GM10266 (cell line): ENCODE results near the gene ERFL.

ENCODE experiments used
- DNase-seq: peaks from one replicate; pipeline ENCODE4 v3.0.0; 2012; ENCODE audit errors: extremely low spot score
- TF ChIP-seq, protein P1 (sequence below): IDR thresholded peaks from 2 replicates; pipeline ENCODE4 v1.5.1; 2012; ENCODE audit warnings: mild to moderate bottlenecking, low read depth; ENCODE audit not compliant: control insufficient read depth, insufficient read depth; ENCODE audit errors: missing control alignments

Gene ERFL

DNA sequence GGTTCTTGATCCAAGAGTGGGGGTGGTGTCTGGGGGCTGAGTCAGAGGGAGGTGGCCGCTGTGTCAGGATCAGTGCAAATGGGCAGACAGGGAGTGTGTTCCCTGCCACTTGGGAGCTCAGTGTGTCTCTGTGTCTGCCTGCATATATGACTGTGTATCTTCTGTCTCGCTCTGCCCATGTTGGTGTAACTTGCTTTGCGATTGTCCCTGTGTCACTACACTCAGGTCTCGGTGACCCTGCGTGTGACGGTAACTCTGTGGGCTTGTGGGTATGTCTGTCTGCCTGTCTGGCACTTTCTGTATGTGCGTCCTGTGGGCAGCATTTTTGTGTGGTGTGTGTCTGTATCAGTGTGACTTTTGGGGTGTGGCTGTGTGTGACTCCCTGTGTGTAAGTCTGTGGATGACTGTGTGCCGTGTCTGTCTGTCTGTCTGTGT is 8.2 kb upstream of the ERFL start:
- TF ChIP-seq, protein P1, sequence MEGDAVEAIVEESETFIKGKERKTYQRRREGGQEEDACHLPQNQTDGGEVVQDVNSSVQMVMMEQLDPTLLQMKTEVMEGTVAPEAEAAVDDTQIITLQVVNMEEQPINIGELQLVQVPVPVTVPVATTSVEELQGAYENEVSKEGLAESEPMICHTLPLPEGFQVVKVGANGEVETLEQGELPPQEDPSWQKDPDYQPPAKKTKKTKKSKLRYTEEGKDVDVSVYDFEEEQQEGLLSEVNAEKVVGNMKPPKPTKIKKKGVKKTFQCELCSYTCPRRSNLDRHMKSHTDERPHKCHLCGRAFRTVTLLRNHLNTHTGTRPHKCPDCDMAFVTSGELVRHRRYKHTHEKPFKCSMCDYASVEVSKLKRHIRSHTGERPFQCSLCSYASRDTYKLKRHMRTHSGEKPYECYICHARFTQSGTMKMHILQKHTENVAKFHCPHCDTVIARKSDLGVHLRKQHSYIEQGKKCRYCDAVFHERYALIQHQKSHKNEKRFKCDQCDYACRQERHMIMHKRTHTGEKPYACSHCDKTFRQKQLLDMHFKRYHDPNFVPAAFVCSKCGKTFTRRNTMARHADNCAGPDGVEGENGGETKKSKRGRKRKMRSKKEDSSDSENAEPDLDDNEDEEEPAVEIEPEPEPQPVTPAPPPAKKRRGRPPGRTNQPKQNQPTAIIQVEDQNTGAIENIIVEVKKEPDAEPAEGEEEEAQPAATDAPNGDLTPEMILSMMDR, result no peak
- DNase-seq, result no peak

DNA sequence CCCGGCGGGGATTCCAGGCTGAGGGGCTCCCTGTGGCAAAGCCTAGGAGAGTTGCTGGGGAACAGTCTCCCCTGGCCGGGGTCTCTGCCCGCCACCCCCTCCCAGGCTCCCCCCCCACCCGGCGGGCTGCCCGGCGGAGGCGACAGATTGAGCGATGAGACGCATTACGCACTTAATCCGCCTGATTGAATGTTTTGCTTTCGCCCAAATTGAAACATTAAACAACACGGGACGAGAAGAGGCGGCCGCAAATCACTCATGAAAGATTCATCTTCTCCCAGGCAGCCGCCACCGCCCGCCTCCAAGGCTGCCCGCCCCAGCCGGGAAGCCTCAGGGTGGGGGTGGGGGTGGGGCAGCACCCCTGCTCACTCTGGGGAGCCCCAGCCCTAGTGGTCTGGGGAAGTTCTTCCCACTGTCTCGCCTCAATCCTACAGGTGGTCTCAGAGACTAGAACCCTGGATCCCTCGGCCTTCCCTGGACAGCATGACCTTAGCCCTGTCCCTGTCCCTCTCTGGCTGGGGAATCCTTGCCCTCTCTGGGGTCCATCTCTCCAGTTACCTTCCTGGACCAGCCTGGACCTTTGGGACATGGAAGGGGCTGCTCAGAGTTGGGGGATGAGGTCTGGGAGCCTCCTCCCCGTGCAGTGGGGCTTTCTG is 7.6 kb upstream of the ERFL start:
- DNase-seq, result no peak
- TF ChIP-seq, protein P1, result no peak

DNA sequence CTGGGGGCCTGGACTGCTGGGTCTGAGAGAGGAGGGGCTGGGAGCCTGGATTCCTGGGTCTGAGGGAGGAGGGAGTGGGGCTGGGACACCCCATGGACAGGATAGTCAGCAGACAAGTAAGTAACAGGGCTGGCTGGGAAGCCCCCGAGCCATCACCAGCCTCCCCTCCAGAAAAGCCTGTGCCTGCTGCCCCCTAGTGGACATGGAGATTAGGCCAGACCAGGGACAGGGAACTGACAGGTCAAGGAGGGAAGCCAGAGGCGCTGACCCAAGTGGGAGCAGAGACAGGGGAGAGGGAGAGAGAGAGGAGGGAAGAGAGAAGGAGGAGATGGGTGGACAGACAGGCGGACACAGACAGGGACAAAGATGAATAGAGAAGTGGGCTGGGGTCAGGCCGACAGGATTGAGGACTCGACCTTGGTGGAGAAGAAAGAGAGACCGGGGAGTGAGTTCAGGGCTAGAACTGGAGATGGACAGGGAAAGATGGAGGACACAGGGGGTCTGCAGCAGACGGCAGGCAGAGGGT is 6.7 kb upstream of the ERFL start:
- DNase-seq, result peak; percentile 95
- TF ChIP-seq, protein P1, result peak; percentile 85

DNA sequence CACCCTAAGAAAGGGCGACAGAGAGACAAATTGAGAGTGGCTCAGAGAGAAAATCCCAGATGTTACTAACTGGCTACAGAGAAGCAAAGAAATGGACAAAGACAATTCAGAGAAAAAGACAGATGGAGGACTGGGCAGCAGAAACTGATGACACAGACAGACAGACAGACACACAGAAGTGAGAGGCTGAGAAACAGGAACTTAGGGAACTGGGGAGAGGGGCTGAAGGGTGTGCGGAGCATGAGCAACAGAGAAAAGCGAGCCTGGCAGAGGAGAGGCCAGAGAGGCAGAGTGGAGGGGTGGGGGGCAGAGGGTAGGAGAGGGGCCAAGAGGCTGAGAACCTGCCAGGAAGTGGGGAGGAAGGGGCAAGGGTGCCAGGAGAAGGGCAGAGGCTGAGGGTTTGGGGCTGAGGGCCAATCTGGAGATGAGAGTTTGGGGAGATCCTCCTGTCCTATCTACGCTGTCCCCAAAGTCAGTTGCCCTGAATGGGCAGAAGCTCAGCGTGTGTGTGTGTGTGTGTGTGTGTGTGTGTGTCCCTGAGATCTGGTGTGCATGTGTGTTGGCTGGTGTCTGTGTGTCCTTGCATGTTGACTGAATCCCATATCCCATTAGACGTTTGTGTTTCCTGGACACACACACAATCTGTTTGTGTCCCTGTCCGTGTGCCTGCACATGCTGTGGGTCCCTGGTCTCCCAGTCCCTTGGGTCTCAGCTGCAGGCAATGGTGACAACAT is 5.6 kb upstream of the ERFL start:
- no peak for DNase-seq

DNA sequence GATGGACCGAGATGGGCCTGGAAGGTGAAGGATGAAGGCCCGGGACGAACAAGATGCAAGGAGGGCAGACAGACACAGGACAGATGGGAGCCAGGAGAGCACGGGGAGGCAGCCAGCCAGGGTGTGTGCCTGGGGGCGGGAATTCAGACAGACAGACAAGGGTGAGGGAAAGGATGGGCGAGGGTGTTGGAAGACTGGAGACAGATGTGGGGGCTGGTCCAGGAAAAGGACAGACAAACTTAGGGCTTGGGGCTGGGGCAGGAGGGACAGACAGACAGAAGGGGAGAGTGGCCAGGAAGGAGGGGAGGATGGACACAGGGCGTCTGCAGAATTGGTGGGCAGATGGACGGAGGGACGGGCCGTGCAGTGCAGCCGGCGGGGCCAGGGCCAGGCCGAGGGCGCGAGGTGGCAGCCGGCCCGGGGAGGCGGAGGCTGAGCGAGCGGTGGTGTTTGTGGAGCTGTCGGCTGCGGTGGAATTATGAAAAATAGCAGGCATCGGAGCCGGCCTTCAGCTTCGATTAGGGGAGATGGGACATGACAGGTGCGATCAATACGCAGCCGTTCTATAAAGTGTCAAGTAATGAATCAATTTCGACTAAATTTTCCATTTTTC is 4.6 kb upstream of the ERFL start:
- TF ChIP-seq, protein P1, result no peak
- DNase-seq, result no peak

More for the DNA sequence above, 5.6 kb upstream of the ERFL start:
- TF ChIP-seq, protein P1, result no peak

DNA sequence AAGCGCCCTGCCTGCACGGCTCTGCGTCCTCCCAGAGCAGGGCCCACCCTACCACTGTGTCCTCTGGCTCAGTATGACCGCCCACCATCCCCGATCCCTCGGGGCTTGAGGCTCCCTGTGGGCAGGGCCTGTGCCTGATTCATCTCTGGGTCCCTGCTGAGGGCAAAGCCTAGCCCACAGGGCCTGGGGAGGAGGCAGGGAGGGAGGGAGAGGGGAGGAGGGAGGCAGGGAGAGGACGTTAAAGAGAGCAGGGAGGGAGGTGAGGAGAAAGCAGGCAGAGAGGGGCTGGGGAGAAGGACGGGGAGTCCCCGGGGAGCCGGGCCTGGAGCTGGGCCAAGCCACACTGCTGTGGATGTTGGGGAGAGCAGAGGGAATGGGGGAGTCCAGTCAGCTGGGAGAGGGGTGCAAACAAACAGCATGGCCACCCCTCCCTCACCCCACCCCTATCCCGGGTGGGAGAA is 4.0 kb upstream of the ERFL start:
- TF ChIP-seq, protein P1, result no peak
- DNase-seq, result no peak
